Measurements from ENCODE around the gene DIAPH2. TPM values are rescaled to one million over a fixed set of nuclear protein-coding genes. Genes with fewer than 3 reads are reported as not detected.

Gene DIAPH2
- total and polyA plus RNA-seq, 9 donors: 8.1 to 30.9 (median 24.2) TPM

DNA sequence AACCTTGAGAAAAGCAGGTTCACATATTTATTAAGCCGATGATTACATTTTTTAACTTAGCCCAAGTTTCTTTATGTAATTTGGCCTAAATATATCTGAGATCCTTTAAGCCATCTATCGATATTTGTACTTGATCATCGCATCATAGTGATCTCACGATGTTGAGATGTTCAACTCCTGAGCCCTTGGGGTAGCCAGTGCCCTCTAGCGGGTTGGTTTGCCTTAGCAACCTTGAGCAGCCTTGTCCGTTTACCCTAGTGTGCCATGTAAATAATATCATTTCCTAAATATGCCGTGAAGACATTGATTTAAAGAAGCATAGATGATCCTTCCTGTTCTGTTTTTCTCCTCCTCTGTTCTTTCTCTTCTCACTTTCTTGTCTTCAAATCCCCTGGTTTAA, 631.3 kb downstream of the DIAPH2 start:
- no peaks in the 10 kb centered on the region for H3K9me3 ChIP-seq
- H3K4me1 ChIP-seq (ENCODE audit: insufficient read depth): no peaks in the 10 kb centered on the region
- intact Hi-C loops (cut with DNase I): no loop called here
- no peak overlapping the region for H3K27ac ChIP-seq
- H3K27me3 ChIP-seq: no peaks in the 10 kb centered on the region
- TF ChIP-seq, protein P1, sequence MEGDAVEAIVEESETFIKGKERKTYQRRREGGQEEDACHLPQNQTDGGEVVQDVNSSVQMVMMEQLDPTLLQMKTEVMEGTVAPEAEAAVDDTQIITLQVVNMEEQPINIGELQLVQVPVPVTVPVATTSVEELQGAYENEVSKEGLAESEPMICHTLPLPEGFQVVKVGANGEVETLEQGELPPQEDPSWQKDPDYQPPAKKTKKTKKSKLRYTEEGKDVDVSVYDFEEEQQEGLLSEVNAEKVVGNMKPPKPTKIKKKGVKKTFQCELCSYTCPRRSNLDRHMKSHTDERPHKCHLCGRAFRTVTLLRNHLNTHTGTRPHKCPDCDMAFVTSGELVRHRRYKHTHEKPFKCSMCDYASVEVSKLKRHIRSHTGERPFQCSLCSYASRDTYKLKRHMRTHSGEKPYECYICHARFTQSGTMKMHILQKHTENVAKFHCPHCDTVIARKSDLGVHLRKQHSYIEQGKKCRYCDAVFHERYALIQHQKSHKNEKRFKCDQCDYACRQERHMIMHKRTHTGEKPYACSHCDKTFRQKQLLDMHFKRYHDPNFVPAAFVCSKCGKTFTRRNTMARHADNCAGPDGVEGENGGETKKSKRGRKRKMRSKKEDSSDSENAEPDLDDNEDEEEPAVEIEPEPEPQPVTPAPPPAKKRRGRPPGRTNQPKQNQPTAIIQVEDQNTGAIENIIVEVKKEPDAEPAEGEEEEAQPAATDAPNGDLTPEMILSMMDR (IDR thresholded peaks at IDR 0.05): no peak
- no peaks in the 10 kb centered on the region for H3K36me3 ChIP-seq
- 76 to 84% (median 81%) methylated on average over 7 of the region's 7 CpGs for WGBS, 3 donors
- H3K4me3 ChIP-seq: no peak overlapping the region
- no peak for DNase-seq

GRCh38 chrX:97320305-97320704, 635.7 kb downstream of the DIAPH2 start:
- TF ChIP-seq EP300 (IDR thresholded peaks at IDR 0.05): no peak
- TF ChIP-seq, protein P1 (IDR thresholded peaks at IDR 0.05): no peak
- TF ChIP-seq POLR2A (IDR thresholded peaks at IDR 0.05): no peak
- intact Hi-C loops (cut with DNase I): no loop called here
- Histone ChIP-seq H3K9me3 (no peaks in the 10 kb centered on the region), H3K27ac (no peak overlapping the region), H3K4me1 (ENCODE audit: insufficient read depth) (no peaks in the 10 kb centered on the region), H3K36me3 (no peaks in the 10 kb centered on the region), H3K27me3 (no peaks in the 10 kb centered on the region), H3K4me3 (no peak overlapping the region)
- 77 to 81% (median 78%) methylated on average over 11 of the region's 11 CpGs for WGBS, 3 donors
- no peak for DNase-seq

GRCh38 chrX:97322401-97322800, 637.8 kb downstream of the DIAPH2 start:
- Histone ChIP-seq H3K27ac (no peak overlapping the region), H3K27me3 (no peaks in the 10 kb centered on the region), H3K9me3 (no peaks in the 10 kb centered on the region), H3K4me3 (no peak overlapping the region), H3K4me1 (ENCODE audit: insufficient read depth) (no peaks in the 10 kb centered on the region), H3K36me3 (no peaks in the 10 kb centered on the region)
- TF ChIP-seq EP300 (IDR thresholded peaks at IDR 0.05) (no peak), POLR2A (IDR thresholded peaks at IDR 0.05) (no peak)
- TF ChIP-seq, protein P1 (IDR thresholded peaks at IDR 0.05): no peak
- intact Hi-C loops (cut with DNase I): no loop called here
- no peak for DNase-seq

- Histone ChIP-seq H3K27me3 (no peaks in the 10 kb centered on the region), H3K4me3 (no peak overlapping the region), H3K27ac (no peak overlapping the region), H3K36me3 (no peaks in the 10 kb centered on the region), H3K9me3 (no peaks in the 10 kb centered on the region), H3K4me1 (ENCODE audit: insufficient read depth) (no peaks in the 10 kb centered on the region)
- no peak for DNase-seq
- intact Hi-C loops (cut with DNase I): no loop called here
- TF ChIP-seq EP300 (IDR thresholded peaks at IDR 0.05): no peak
- TF ChIP-seq, protein P1 (IDR thresholded peaks at IDR 0.05): no peak
- TF ChIP-seq POLR2A (IDR thresholded peaks at IDR 0.05): no peak
- 60 to 73% (median 66%) methylated on average over 2 of the region's 2 CpGs for WGBS, 3 donors
These were observed 641.8 kb downstream of the DIAPH2 start for GRCh38 chrX:97326456-97326855.
